ENCODE data around the gene SNW1. TPM values are rescaled to one million over a fixed set of nuclear protein-coding genes. Genes with fewer than 3 reads are reported as not detected.

Gene SNW1
- total and polyA plus RNA-seq, 2 of the 4 experiments (the other 2 are of a cell fraction) = 28.2 to 30.6 TPM

- H3K4me3 ChIP-seq (ENCODE audit: insufficient read depth, low read depth, low read length) = no peak overlapping the region
- H3K27me3 ChIP-seq (ENCODE audit: control insufficient read depth, insufficient read depth, low read length) = no peaks in the 10 kb centered on the region
- no peak overlapping the region for H2AK5ac ChIP-seq (ENCODE audit: low read depth, low read length)
- no peak overlapping the region for H4K5ac ChIP-seq (ENCODE audit: low read depth, low read length)
- no peaks in the 10 kb centered on the region for H3K9me3 ChIP-seq (ENCODE audit: control insufficient read depth, insufficient read depth, low read length)
- H3K4ac ChIP-seq (ENCODE audit: low read depth, low read length) = no peak overlapping the region
- no peak overlapping the region for H2AFZ ChIP-seq (replicated peaks; ENCODE audit: low read length, poor library complexity)
- no peak overlapping the region for H3K14ac ChIP-seq (replicated peaks; ENCODE audit: low read depth, low read length)
- dilution Hi-C loops (cut with HindIII; ENCODE audit: low sequenced_read_pairs, unreplicated experiment) = no loop called here
- H2BK15ac ChIP-seq (ENCODE audit: low read depth, low read length) = no peak overlapping the region
- no peak overlapping the region for H4K91ac ChIP-seq (ENCODE audit: insufficient read depth, low read depth, low read length)
- TF ChIP-seq ELK1 (IDR thresholded peaks at IDR 0.05; ENCODE audit: borderline replicate concordance, low read depth, low read length) (no peak), SMC3 (IDR thresholded peaks at IDR 0.05; ENCODE audit: low read depth, low read length) (no peak), POLR2A (IDR thresholded peaks at IDR 0.05; ENCODE audit: low read depth, low read length) (no peak), RAD21 (IDR thresholded peaks at IDR 0.05; ENCODE audit: low read length) (no peak), FOS (IDR thresholded peaks at IDR 0.05; ENCODE audit: low read depth, low read length) (no peak), MAZ (IDR thresholded peaks at IDR 0.05; ENCODE audit: borderline replicate concordance, low read depth, low read length) (no peak), CTCF (conservative IDR thresholded peaks at IDR 0.05; ENCODE audit: low read depth, low read length) (no peak), NFE2L2 (IDR thresholded peaks at IDR 0.05; ENCODE audit: low read depth, low read length) (no peak)
- intact Hi-C loops (cut with micrococcal nuclease) = no loop called here
- no peak overlapping the region for H2BK120ac ChIP-seq (ENCODE audit: low read depth, low read length)
- H3K4me2 ChIP-seq (ENCODE audit: low read depth, low read length) = no peak overlapping the region
- H3K56ac ChIP-seq (ENCODE audit: extremely low read depth, insufficient read depth, low read length) = no peak overlapping the region
- in situ Hi-C loops (cut with MboI; ENCODE audit: low sequenced_read_pairs) = no loop called here
- H2BK5ac ChIP-seq (ENCODE audit: low read depth, low read length, poor library complexity, severe bottlenecking) = no peak overlapping the region
- ChIA-PET POLR2A (ENCODE audit: unreplicated experiment) (no interaction called here), CTCF (no interaction called here)
- ATAC-seq (ENCODE audit: low read depth) (no peak), DNase-seq (no peak)
- H3K4me1 ChIP-seq (ENCODE audit: control insufficient read depth, insufficient read depth, low read length) = no peaks in the 10 kb centered on the region
- H4K20me1 ChIP-seq (ENCODE audit: insufficient read depth, low read length) = no peaks in the 10 kb centered on the region
- H3K23ac ChIP-seq (ENCODE audit: low read depth, low read length) = no peak overlapping the region
- no peak overlapping the region for H2AK9ac ChIP-seq (replicated peaks; ENCODE audit: low read depth, low read length, poor library complexity)
- H3K27ac ChIP-seq (ENCODE audit: insufficient read depth, low read length) = no peak overlapping the region
- no peak overlapping the region for H3K18ac ChIP-seq (ENCODE audit: low read depth, low read length)
- H4K8ac ChIP-seq (ENCODE audit: low read depth in 2 of 2, low read length in 2 of 2) = no peak overlapping the region
- peaks cover 20% of the 10 kb centered on the region for H3K36me3 ChIP-seq (ENCODE audit: control insufficient read depth, insufficient read depth, low read length)
- H3K79me1 ChIP-seq (ENCODE audit: low read depth in 1 of 2, low read length in 2 of 2) = no peaks in the 10 kb centered on the region
- H3K9me1 ChIP-seq (ENCODE audit: insufficient read depth, low read length) = 0 out of 2 replicates have a peak, but pooled peaks cover 3% of the 10 kb centered on the region
- BruUV-seq (replicated peaks) = no TSS peak
- no peak overlapping the region for H2BK20ac ChIP-seq (ENCODE audit: low read depth, low read length)
- no CpG with 5 or more reads among the region's 8 CpGs for WGBS, 2 experiments (ENCODE audit: extremely low coverage in 2 of 2, insufficient read length in 1 of 2)
- H3K9ac ChIP-seq (ENCODE audit: low read depth, low read length) = no peak overlapping the region
These were observed 86.0 kb downstream of the SNW1 start for GRCh38 chr14:77674931-77675330.
